ENCODE results near the gene FAM187B. TPM values are rescaled to one million over a fixed set of nuclear protein-coding genes. Genes with fewer than 3 reads are reported as not detected.
A peak's percentile ranks its signal among the peaks of the same experiment; 100 is the strongest.
"Not testable (repeated sequence)": the region's sequence is repeated elsewhere in the genome, so short reads cannot be mapped to it uniquely, and the experiment has no call there.

FAM187B gene
- total and polyA plus RNA-seq, 7 donors = not detected

- TF ChIP-seq POLR2AphosphoS5 (IDR thresholded peaks at IDR 0.05) = peak in 1 of 4 donors; percentile 23
- no peak for TF ChIP-seq POLR2A (IDR thresholded peaks at IDR 0.05)
- no peak for TF ChIP-seq EP300 (IDR thresholded peaks at IDR 0.05)
- TF ChIP-seq, protein P1, sequence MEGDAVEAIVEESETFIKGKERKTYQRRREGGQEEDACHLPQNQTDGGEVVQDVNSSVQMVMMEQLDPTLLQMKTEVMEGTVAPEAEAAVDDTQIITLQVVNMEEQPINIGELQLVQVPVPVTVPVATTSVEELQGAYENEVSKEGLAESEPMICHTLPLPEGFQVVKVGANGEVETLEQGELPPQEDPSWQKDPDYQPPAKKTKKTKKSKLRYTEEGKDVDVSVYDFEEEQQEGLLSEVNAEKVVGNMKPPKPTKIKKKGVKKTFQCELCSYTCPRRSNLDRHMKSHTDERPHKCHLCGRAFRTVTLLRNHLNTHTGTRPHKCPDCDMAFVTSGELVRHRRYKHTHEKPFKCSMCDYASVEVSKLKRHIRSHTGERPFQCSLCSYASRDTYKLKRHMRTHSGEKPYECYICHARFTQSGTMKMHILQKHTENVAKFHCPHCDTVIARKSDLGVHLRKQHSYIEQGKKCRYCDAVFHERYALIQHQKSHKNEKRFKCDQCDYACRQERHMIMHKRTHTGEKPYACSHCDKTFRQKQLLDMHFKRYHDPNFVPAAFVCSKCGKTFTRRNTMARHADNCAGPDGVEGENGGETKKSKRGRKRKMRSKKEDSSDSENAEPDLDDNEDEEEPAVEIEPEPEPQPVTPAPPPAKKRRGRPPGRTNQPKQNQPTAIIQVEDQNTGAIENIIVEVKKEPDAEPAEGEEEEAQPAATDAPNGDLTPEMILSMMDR (IDR thresholded peaks at IDR 0.05) = peak in 1 of 4 experiments; percentile 23
- Histone ChIP-seq H3K27ac (peak overlapping the region in 3 of 4 donors; percentile 1 to 68 (median 66)), H3K27me3 (peaks cover 17 to 79% (median 38%) of the 10 kb centered on the region in 3 donors), H3K4me3 (peak overlapping the region in 3 of 4 donors; percentile 36 to 39 (median 38)), H3K9me3 (no peaks in the 10 kb centered on the region), H3K4me1 (peaks cover 0 to 18% (median 7%) of the 10 kb centered on the region in 4 donors), H3K36me3 (no peaks in the 10 kb centered on the region)
- WGBS, 2 donors = 1 to 3% methylated on average over 42 of the region's 42 CpGs
- no peak for DNase-seq
- intact Hi-C loops (cut with DNase I) = no loop called here
These were observed 19.2 kb upstream of the FAM187B start for GRCh38 chr19:35247526-35248309.

DNA sequence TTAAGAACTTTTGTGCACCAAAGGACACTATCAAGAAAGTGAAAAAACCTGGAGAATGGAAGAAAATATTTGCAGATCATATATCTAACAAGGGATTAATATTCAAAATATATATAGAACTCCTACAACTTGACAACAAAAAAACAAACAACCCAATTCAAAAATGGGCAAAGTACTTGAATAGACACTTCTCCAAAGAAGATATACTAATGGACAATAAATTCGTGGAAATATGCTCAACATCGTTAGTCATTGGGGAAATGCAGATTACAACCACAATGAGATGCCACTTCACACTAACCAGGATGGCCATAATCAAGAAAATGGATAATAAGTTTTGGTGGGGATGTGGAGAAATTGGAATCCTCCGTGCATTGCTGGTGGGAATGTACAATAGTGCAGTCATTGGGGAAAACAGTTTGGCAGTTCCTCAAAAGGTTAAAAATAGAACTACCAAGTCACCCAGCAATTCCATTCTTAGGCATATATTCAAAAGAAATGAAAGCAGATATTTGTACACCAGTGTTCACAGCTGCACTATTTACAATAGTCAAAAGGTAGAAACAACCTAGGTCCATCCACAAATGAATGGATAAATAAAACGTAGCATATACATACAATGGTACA is 18.0 kb upstream of the FAM187B start:
- intact Hi-C loops (cut with DNase I) = no loop called here
- H3K27me3 ChIP-seq = peaks cover 17 to 86% (median 38%) of the 10 kb centered on the region in 3 donors
- no peak overlapping the region for H3K27ac ChIP-seq

GRCh38 chr19:35241417-35241816 is 12.9 kb upstream of the FAM187B start:
- Histone ChIP-seq H3K4me1 (no peaks in the 10 kb centered on the region), H3K27ac (no peak overlapping the region), H3K4me3 (no peak overlapping the region), H3K36me3 (no peaks in the 10 kb centered on the region), H3K27me3 (peaks cover 5 to 54% (median 5%) of the 10 kb centered on the region in 3 donors), H3K9me3 (peaks cover 0 to 5% (median 0%) of the 10 kb centered on the region in 4 donors)
- DNase-seq = no peak
- 89 to 92% methylated on average over 1 of the region's 1 CpG for WGBS, 2 donors
- intact Hi-C loops (cut with DNase I) = no loop called here
- TF ChIP-seq EP300 (IDR thresholded peaks at IDR 0.05) (no peak), POLR2AphosphoS5 (IDR thresholded peaks at IDR 0.05) (no peak), POLR2A (IDR thresholded peaks at IDR 0.05) (no peak)
- TF ChIP-seq, protein P1 (IDR thresholded peaks at IDR 0.05) = no peak

More for the DNA sequence above, 18.0 kb upstream of the FAM187B start:
- Histone ChIP-seq H3K4me1 (peaks cover 0 to 18% (median 7%) of the 10 kb centered on the region in 4 donors), H3K9me3 (no peaks in the 10 kb centered on the region), H3K4me3 (no peak overlapping the region), H3K36me3 (no peaks in the 10 kb centered on the region)
- TF ChIP-seq, protein P1 (IDR thresholded peaks at IDR 0.05) = no peak
- TF ChIP-seq EP300 (IDR thresholded peaks at IDR 0.05) = no peak
- TF ChIP-seq POLR2AphosphoS5 (IDR thresholded peaks at IDR 0.05) = no peak
- no peak for TF ChIP-seq POLR2A (IDR thresholded peaks at IDR 0.05)
- 78 to 88% methylated on average over 4 of the region's 4 CpGs for WGBS, 2 donors
- no peak for DNase-seq

DNA sequence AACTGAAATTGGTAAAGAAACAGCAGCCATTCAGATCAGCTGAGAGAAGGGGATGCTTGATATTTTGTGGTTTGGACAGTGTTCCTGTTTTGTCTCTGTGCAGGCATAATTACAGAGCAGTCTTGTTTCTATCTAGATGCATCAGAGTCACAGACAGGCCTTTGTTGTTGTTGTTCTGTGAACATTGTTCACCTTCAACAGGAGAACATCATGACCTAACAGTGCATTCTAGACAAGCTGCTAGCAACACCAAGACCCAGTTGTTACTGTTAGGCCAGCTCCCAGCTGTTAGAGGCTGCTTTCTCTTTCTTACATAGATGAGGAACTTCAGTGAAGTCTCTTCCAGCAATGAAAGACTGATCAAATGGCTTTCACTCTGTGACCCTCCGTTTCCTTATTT is 11.8 kb upstream of the FAM187B start:
- no peak for DNase-seq
- peaks cover 0 to 43% (median 5%) of the 10 kb centered on the region in 3 donors for H3K27me3 ChIP-seq
- intact Hi-C loops (cut with DNase I) = no loop called here
- WGBS, 2 donors = 67 to 85% methylated on average over 1 of the region's 1 CpG
- no peak overlapping the region for H3K27ac ChIP-seq
- no peaks in the 10 kb centered on the region for H3K4me1 ChIP-seq
- H3K9me3 ChIP-seq = peaks cover 0 to 5% (median 0%) of the 10 kb centered on the region in 4 donors
- H3K4me3 ChIP-seq = no peak overlapping the region
- TF ChIP-seq POLR2AphosphoS5 (IDR thresholded peaks at IDR 0.05) (no peak), POLR2A (IDR thresholded peaks at IDR 0.05) (no peak), EP300 (IDR thresholded peaks at IDR 0.05) (no peak)
- TF ChIP-seq, protein P1 (IDR thresholded peaks at IDR 0.05) = no peak
- no peaks in the 10 kb centered on the region for H3K36me3 ChIP-seq

- intact Hi-C loops (cut with DNase I); H3K4me3 ChIP-seq; H3K4me1 ChIP-seq; DNase-seq; H3K27ac ChIP-seq; H3K36me3 ChIP-seq; H3K9me3 ChIP-seq: not testable (repeated sequence)
- H3K27me3 ChIP-seq = peaks cover 0 to 39% (median 5%) of the 10 kb centered on the region in 3 donors
- WGBS, 2 donors = 95 to 96% methylated on average over 1 of the region's 1 CpG
These were observed 11.1 kb upstream of the FAM187B start for GRCh38 chr19:35239597-35239996.

All from sigmoid colon (tissue), 7 donors.